Keratinocyte (primary cell): ENCODE data around the gene STK16.

Experiments
- EZH2 ChIP-seq: IDR thresholded peaks from one replicate; pipeline ENCODE4 v1.6.1; 2012; ENCODE audit warnings: inconsistent platforms, mild to moderate bottlenecking, low read length, moderate library complexity
- TF ChIP-seq, protein P1 (sequence below), 3 experiments: IDR thresholded peaks in 1 of 3; conservative IDR thresholded peaks in 1 of 3; optimal IDR thresholded peaks in 1 of 3; 2 replicates in 2 of 3; 3 replicates in 1 of 3; pipeline versions ENCODE3 to v1.5.1; 2011; ENCODE audit warnings: low read length in 3 of 3, mild to moderate bottlenecking in 3 of 3, moderate library complexity in 2 of 3, control low read depth in 1 of 3, inconsistent platforms in 1 of 3; ENCODE audit not compliant: insufficient read depth in 2 of 3; ENCODE audit errors: extremely low read depth in 1 of 3

- TF ChIP-seq, protein P1, sequence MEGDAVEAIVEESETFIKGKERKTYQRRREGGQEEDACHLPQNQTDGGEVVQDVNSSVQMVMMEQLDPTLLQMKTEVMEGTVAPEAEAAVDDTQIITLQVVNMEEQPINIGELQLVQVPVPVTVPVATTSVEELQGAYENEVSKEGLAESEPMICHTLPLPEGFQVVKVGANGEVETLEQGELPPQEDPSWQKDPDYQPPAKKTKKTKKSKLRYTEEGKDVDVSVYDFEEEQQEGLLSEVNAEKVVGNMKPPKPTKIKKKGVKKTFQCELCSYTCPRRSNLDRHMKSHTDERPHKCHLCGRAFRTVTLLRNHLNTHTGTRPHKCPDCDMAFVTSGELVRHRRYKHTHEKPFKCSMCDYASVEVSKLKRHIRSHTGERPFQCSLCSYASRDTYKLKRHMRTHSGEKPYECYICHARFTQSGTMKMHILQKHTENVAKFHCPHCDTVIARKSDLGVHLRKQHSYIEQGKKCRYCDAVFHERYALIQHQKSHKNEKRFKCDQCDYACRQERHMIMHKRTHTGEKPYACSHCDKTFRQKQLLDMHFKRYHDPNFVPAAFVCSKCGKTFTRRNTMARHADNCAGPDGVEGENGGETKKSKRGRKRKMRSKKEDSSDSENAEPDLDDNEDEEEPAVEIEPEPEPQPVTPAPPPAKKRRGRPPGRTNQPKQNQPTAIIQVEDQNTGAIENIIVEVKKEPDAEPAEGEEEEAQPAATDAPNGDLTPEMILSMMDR (optimal IDR thresholded peaks at IDR 0.05 in 1 of 3, IDR thresholded peaks at IDR 0.05 in 1 of 3, conservative IDR thresholded peaks at IDR 0.05 in 1 of 3; ENCODE audit: extremely low read depth in 1 of 3, insufficient read depth in 2 of 3, low read length in 3 of 3), result no peak
- TF ChIP-seq EZH2, result no peak
Measured at GRCh38 chr2:219210196-219210885, 34.9 kb upstream of the STK16 start.
